GM18951 (cell line): ENCODE measurements around the gene NR2C1.

Experiments used
- POLR2A ChIP-seq: IDR thresholded peaks from 4 replicates; pipeline ENCODE4 v1.6.1; 2011; ENCODE audit warnings: mild to moderate bottlenecking; ENCODE audit not compliant: insufficient read length, insufficient read depth; ENCODE audit errors: extremely low read depth
- in situ Hi-C: fragments of 300-500 bp; cut with MboI; formaldehyde crosslinking; loops from one replicate; pipeline ENCODE4 v1.12.0; 2022; ENCODE audit warnings: low sequenced_read_pairs, mixed read lengths, inconsistent platforms; ENCODE audit not compliant: unreplicated experiment

The NR2C1 gene

DNA sequence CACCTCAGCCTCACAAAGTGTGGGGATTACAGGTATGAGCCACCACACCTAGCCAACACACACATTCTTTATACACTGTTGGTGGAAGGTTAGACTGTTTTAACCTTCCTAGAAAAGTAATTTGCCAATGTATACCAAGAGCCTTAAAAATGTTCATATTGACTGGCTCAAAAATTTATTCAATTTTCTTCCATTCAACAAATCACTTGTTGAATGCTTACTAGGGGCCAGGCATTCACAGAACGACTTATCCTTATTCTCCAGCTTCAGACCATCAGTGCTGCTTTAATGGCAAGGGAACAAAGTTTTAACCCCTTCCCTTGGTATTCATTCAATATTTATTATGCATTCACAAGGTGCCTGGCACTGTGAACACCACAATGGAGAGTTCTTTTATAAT, 3.0 kb downstream of the NR2C1 start:
- no peak for TF ChIP-seq POLR2A
- in situ Hi-C loops: no loop called here

DNA sequence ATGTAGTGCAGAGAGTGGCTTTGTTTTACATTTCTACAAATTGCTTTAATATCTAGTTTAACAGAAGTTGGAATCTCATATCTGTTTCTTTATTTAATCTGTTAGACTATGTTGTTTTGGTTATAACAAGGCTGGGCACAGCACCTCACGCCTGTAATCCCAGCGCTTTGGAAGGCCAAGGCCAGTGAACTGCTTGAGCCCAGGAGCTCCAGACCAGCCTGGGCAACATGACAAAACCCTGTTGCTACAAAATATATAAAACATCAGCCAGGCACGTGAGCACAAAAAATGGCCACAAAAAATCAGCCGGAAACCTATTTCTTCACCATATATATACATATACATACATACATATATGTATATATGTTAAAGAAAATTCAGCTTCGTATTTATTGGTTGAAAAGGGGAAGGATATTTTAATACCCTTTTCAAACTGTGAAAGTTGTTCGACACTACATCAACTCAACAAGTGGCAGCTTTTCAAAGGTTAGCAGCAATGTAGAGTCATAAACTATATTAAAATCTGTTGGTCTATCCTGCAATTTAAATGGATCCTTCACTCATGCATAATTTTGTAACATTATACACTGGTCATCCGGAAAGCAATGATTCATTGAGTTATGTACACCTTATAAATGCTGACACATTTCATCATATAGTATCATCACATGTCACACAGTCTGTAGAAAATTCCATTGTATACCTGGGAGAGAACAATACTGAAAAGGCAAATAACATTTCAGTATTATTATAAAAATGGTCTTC, 7.1 kb downstream of the NR2C1 start:
- no peak for TF ChIP-seq POLR2A
- in situ Hi-C loops: no loop called here

GRCh38 chr12:95060951-95061350, 12.5 kb downstream of the NR2C1 start:
- TF ChIP-seq POLR2A: no peak
- in situ Hi-C loops: no loop called here

DNA sequence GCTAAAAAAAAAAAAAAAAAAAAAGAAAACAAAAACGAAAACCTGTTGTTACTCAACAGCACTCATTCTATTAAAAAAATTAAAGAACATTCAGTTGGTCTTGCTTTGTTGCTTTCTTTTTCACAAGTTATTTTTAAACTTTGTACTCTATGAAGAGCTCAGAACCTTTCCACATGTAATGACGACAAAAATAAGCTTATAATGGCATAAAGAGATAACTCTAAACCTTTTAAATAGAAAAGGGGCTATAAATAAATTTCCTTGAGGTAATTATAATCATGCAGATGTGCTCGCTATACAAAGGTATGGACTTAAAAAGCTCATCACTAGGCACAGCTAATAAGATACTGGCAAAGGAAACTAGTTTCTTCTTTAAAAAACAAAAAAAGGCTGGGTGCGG, 13.4 kb downstream of the NR2C1 start:
- TF ChIP-seq POLR2A: no peak

DNA sequence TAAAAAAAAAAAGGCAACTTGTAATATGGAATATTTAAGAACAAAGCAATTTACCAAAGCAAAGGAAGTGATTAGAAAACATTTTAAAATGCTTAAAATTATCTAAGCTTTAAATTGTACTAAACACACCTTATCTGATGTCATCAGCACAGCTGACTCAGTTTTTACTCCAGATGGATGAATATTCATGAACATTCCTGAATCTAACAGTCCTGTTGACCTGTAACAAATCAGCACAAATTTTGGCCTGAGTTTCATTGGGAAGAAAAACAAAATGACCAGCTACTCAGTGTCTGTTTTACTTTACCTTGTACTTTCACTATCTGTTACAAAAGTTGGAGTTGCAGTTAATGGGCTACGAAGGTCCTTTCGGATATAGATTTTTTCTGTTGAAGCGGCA, 16.0 kb downstream of the NR2C1 start:
- TF ChIP-seq POLR2A: no peak
- in situ Hi-C loops: no loop called here

More for the DNA sequence above, 13.4 kb downstream of the NR2C1 start:
- in situ Hi-C loops: no loop called here

DNA sequence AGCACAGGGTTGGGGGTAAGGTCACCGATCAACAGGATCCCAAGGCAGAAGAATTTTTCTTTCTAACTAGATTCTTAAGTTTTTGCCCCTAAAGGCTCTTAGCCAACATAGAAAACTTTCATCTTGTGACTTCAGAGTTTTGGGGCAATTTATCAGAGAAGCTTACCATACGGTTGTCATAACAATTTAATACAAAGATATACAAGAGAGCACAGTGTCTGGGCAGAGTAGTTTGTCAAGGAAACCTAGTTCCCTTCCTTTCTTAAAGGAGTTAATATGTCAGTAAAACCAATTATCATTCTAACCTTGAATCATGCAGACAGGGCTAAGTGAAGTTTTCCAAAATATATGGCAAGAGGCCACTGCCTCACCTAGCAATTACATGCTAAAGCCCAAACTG, 18.4 kb downstream of the NR2C1 start:
- TF ChIP-seq POLR2A: no peak
- in situ Hi-C loops: no loop called here

DNA sequence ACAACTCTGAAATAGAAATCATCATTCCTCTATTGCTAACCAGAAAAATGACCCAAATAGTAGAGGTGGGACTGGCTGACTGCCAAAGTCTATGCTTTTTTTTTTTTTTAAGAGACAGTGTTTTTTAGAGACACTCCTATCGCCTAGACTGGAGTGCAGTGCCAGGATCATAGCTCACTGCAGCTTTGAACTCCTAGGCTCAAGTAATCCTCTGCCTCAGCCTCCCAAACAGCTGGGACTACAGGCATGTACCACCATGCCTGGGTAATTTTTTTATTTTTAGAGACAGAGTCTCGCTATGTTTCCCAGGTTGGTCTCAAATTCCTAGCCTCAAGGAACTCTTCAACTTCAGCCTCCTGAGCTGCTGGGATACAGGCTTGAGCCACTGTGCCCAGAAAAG, 19.2 kb downstream of the NR2C1 start:
- in situ Hi-C loops: no loop called here
- TF ChIP-seq POLR2A: no peak

- in situ Hi-C loops: no loop called here
- no peak for TF ChIP-seq POLR2A
Observed at GRCh38 chr12:95051241-95051640, 22.2 kb downstream of the NR2C1 start.

DNA sequence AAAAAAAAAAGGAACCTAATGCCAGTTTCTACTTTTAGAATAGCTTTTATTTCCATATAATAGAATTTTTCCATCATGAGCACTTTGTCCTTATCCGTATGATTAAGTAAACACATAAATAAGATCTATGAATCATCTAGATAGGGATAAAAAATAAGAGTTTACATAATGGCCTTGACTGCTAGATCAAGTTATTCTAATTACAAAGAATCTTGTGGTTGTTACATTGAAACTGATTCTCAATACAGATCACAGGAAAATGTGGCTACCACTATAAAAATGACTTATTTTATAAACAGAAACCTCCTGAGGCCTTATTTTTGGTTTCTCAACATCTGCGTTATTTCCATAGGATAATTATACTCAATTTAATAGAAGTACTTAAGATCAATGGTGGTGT, 35.5 kb downstream of the NR2C1 start:
- in situ Hi-C loops: no loop called here
- TF ChIP-seq POLR2A: no peak

GRCh38 chr12:95034750-95035149, 38.7 kb downstream of the NR2C1 start:
- no peak for TF ChIP-seq POLR2A
- in situ Hi-C loops: no loop called here

DNA sequence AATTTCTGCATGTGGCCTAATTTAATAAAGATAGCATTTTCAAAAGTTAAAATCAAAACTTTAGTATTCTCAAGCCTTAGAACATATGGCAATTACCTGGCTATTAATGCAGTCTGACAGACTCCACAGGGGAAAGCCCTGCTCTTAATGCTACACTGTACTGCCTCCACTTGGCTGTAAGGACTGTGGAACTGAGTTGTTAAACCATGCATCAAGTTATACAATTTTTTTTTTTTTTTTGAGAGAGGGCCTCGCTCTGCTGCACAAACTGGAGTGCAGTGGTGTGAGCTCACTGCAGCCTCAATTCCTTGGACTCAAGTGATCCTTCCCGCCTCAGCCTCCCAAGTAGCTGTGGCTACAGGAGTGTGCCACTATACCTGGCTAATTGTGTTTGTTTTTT, 50.9 kb downstream of the NR2C1 start:
- in situ Hi-C loops: no loop called here
- TF ChIP-seq POLR2A: no peak

- in situ Hi-C loops: no loop called here
- no peak for TF ChIP-seq POLR2A
Observed at GRCh38 chr12:95017482-95017881, 55.9 kb downstream of the NR2C1 start.

GRCh38 chr12:95016120-95016519, 57.3 kb downstream of the NR2C1 start:
- TF ChIP-seq POLR2A: no peak
- in situ Hi-C loops: no loop called here

GRCh38 chr12:95014554-95014953, 58.9 kb downstream of the NR2C1 start:
- no peak for TF ChIP-seq POLR2A
- in situ Hi-C loops: no loop called here

GRCh38 chr12:95006206-95006605, 67.2 kb downstream of the NR2C1 start:
- TF ChIP-seq POLR2A: no peak
- in situ Hi-C loops: no loop called here
